ENCODE data around the gene PITX3.
A peak's percentile ranks its signal among the peaks of the same experiment; 100 is the strongest.

The PITX3 gene

DNA sequence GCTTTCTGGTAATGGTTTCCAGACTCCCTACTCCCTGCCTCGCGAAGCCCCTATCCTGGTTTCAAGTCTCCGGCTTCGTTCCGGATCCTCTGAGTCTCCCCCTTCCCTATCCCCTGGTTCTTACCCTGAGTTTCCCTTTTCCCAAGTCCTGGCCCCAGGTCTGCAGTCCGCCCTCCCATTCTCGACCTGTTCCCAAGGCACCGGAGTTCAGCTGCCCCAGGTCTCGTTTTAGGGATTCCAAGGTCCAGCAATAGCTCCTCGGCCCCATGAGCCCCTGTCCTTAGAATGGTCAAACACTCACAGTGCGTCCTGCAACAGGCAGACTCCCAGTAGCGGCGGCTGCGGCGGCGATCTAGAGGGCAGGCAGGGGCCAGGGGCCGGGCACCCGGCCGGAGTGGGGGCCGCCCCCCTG is 274 bp downstream of the PITX3 start:
- peak overlapping the region; percentile 81 for H3K4me3 ChIP-seq (ENCODE audit: control insufficient read depth, low read depth, low read length)
- TF ChIP-seq CTCF (IDR thresholded peaks at IDR 0.05; ENCODE audit: control insufficient read depth, insufficient read depth, low read depth, low read length, missing control alignments) = no peak
- DNase-seq (ENCODE audit: low read depth) = no peak

DNA sequence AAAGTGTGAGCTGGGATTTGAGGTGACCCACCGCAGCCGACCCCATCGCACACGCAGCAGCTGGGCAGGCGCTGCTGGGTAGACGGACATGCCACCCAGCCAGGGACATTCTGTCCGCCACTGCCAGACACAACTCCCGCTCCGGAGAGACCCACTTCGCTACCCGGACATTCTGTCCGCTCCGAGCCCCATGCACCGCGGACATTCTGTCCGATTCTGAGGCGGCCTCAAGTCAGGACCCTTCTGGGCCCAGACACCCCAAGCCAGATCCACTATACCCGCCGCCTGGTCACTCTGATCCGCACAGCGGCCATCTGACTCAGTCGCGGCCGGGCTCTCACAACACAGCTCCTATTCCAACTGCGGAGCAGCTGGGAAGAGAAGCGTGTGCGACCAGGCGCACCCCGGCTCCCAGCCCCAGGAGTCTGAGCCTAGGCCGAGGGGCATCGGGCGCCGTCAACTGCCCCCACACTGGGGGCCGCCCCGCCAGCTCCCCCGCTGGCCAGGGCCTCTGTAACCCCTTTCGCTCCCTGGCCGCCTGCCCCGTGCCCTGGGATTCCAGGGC is 763 bp downstream of the PITX3 start:
- no peak for DNase-seq (ENCODE audit: low read depth)
- peak overlapping the region; percentile 81 for H3K4me3 ChIP-seq (ENCODE audit: control insufficient read depth, low read depth, low read length)
- TF ChIP-seq CTCF (IDR thresholded peaks at IDR 0.05; ENCODE audit: control insufficient read depth, insufficient read depth, low read depth, low read length, missing control alignments) = no peak

DNA sequence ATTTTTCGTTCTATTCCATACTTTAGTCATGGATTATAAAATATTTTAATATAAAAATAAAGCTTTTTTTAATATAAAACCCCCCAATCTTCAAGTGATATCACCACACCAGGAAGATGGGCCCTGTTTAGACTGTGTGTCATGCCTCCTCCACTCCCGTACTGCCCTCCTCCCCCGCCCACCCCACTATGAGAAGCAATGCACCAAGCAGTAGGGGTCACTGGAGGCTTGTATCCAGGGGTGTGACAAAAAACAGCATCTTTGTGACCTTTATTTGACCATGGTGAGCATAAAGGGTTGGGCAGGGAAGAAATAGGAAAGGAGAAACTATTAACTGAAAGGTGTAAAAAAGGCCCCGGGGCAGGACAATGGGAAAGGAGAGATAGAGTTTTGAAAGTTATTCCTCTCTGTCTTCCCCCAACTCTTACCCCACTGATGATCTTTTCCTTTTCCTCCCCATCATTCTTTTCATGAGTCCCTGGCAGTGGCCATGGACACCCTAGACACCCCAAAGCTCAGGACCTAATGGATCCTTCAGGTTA is 3.5 kb downstream of the PITX3 start:
- no peak overlapping the region for H3K4me3 ChIP-seq (ENCODE audit: control insufficient read depth, low read depth, low read length)
- TF ChIP-seq CTCF (IDR thresholded peaks at IDR 0.05; ENCODE audit: control insufficient read depth, insufficient read depth, low read depth, low read length, missing control alignments) = no peak
- no peak for DNase-seq (ENCODE audit: low read depth)

DNA sequence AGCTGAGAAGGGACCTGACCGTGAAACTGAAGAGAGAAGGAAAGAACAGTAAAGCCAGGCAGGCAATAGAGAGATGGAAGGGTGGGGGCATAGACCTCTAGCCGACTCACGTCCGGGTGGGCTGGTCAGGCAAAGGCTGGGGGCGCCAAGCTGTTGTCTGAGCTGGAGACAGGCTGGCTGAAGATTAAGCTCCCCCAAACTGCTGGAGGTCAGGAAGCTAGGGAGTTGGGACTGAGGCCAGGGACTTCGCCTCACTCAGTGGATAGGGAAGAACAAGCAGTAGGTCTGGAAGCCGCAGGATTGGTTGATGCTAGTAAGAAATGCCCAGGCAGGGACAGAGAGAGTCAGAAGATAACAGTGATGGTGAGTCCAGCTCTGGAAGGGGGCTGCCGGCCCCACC is 5.3 kb downstream of the PITX3 start:
- no peak for TF ChIP-seq CTCF (IDR thresholded peaks at IDR 0.05; ENCODE audit: control insufficient read depth, insufficient read depth, low read depth, low read length, missing control alignments)
- no peak overlapping the region for H3K4me3 ChIP-seq (ENCODE audit: control insufficient read depth, low read depth, low read length)

GRCh38 chr10:102235598-102235920 is 5.8 kb downstream of the PITX3 start:
- H3K4me3 ChIP-seq (ENCODE audit: control insufficient read depth, low read depth, low read length) = no peak overlapping the region
- no peak for DNase-seq (ENCODE audit: low read depth)
- no peak for TF ChIP-seq CTCF (IDR thresholded peaks at IDR 0.05; ENCODE audit: control insufficient read depth, insufficient read depth, low read depth, low read length, missing control alignments)

More for the DNA sequence above, 5.3 kb downstream of the PITX3 start:
- DNase-seq (ENCODE audit: low read depth) = no peak

DNA sequence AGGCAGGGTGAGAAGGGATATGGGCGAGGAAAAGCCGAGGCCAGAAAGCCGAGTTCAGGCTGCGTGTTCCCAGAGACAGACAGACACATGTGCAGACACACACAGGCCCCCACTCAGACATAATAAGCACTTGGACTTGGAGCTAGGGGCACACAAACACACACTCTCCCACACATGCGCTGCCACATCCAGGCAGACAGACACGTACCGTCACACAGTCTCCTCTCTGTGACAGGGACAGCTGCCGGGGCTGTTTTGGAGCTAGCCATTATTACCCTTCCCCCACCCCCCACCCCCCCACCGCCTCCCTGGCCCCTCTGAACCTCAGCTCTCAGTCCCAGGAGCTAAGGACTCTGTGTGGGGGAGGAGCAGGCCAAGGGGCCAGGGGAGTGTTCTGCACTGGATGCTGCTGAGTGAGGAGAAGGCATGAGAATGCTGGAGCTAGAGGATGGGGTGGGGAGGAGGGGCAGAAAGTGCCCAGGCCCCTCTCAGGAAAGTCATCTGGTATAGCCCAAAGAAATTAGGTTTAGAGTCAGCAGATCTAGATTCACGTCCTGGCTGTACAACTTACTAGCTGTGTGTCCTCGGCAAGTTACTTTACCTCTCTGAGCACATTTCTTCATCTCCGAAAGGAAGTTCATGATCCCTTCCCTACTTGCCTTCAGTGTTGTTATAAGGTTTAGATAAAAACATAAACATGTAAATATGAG is 6.3 kb downstream of the PITX3 start:
- DNase-seq (ENCODE audit: low read depth) = no peak
- TF ChIP-seq CTCF (IDR thresholded peaks at IDR 0.05; ENCODE audit: control insufficient read depth, insufficient read depth, low read depth, low read length, missing control alignments) = no peak
- H3K4me3 ChIP-seq (ENCODE audit: control insufficient read depth, low read depth, low read length) = no peak overlapping the region
